ENCODE results near the gene USP6. TPM values are rescaled to one million over a fixed set of nuclear protein-coding genes. Genes with fewer than 3 reads are reported as not detected.

USP6 gene
- total and polyA plus RNA-seq, 4 donors = under 0.01 to 0.18 (median 0.05) TPM; not detected in 1

DNA sequence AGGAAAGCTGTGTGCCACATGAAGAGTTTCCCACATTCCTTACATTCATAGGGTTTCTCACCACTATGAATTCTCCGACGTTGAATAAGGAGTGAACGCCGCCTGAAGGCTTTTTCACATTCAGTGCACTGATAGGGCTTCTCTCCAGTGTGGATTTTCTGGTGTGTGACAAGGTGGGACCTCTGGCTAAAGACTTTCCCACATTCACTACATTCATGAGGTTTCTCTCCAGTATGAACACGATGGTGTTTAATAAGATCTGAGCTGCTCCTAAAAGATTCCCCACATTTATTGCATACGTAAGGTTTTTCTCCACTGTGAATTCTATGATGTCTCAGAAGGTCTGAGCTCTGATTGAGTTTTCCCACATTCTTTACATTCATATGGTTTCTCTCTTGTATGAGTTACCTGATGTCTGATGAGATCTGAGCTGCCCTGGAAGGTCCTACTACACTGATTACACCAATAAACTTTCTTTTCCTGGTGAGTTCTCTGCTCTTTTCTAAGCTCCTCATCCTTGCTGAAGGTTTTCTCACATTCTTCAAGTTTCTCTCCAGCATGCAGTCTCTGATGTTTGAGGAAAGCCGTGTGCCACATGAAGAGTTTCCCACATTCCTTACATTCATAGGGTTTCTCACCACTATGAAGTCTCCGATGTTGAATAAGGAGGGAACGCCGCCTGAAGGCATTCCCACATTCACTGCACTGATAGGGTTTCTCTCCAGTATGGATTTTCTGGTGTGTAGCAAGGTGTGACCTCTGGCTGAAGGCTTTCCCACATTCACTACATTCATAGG lies 65.9 kb downstream of the USP6 start:
- WGBS = 94% methylated on average over 10 of the region's 10 CpGs
- Histone ChIP-seq H3K27ac (ENCODE audit: low read depth in 1 of 2, low read length in 2 of 2) (no peak overlapping the region), H3K36me3 (ENCODE audit: control insufficient read depth in 4 of 4, insufficient read depth in 3 of 4, low read depth in 1 of 4, low read length in 3 of 4) (peaks cover 0 to 10% (median 0%) of the 10 kb centered on the region in 4 donors), H3K9me3 (ENCODE audit: control insufficient read depth in 4 of 4, low read length in 3 of 4) (peaks cover 53 to 78% (median 57%) of the 10 kb centered on the region in 4 donors), H3K9ac (ENCODE audit: low read depth in 1 of 2, low read length in 2 of 2) (no peak overlapping the region), H3K27me3 (ENCODE audit: control insufficient read depth in 4 of 4, insufficient read depth in 4 of 4, low read length in 3 of 4) (no peaks in the 10 kb centered on the region), H3K4me3 (ENCODE audit: low read depth in 1 of 3, low read length in 3 of 3) (peak overlapping the region in 2 of 3 donors; percentile 33 to 45), H3K4me1 (ENCODE audit: control insufficient read depth in 4 of 4, insufficient read depth in 4 of 4, low read length in 3 of 4) (no peaks in the 10 kb centered on the region)
- no peak for TF ChIP-seq FOXA1 (IDR thresholded peaks at IDR 0.05)
- no peak for DNase-seq (ENCODE audit: low spot score)

DNA sequence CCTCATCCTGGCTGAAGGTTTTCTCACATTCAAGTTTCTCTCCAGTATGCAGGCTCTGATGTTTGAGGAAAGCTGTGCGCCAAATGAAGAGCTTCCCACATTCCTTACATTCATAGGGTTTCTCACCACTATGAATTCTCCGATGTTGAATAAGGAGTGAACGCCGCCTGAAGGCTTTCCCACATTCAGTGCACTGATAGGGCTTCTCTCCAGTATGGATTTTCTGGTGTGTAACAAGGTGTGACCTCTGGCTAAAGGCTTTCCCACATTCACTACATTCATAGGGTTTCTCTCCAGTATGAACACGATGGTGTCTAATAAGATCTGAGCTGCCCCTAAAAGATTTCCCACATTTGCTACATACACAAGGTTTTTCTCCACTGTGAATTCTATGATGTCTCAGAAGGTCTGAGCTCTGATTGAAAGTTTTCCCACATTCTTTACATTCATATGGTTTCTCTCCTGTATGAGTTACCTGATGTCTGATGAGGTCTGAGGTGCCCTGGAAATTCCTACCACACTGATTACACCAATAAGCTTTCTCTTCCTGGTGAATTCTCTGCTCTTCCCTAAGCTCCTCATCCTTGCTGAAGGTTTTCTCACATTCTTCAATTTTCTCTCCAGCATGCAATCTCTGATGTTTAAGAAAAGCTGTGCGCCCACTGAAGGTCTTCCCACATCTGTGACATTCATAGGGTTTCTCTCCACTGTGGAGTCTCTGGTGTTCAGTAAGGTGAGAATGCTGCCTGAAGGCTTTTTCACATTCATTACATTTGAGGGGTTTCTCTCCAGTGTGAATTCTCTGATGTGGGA lies 67.0 kb downstream of the USP6 start:
- TF ChIP-seq MAX (IDR thresholded peaks at IDR 0.05) (no peak), HNF4A (conservative IDR thresholded peaks at IDR 0.05) (no peak), EGR1 (IDR thresholded peaks at IDR 0.05; ENCODE audit: low read depth in 2 of 2) (no peak), TAF1 (conservative IDR thresholded peaks at IDR 0.05) (no peak), JUND (IDR thresholded peaks at IDR 0.05) (no peak), GABPA (IDR thresholded peaks at IDR 0.05 in 1 of 2, conservative IDR thresholded peaks at IDR 0.05 in 1 of 2) (no peak), RXRA (IDR thresholded peaks at IDR 0.05) (no peak)
- TF ChIP-seq, protein P1, sequence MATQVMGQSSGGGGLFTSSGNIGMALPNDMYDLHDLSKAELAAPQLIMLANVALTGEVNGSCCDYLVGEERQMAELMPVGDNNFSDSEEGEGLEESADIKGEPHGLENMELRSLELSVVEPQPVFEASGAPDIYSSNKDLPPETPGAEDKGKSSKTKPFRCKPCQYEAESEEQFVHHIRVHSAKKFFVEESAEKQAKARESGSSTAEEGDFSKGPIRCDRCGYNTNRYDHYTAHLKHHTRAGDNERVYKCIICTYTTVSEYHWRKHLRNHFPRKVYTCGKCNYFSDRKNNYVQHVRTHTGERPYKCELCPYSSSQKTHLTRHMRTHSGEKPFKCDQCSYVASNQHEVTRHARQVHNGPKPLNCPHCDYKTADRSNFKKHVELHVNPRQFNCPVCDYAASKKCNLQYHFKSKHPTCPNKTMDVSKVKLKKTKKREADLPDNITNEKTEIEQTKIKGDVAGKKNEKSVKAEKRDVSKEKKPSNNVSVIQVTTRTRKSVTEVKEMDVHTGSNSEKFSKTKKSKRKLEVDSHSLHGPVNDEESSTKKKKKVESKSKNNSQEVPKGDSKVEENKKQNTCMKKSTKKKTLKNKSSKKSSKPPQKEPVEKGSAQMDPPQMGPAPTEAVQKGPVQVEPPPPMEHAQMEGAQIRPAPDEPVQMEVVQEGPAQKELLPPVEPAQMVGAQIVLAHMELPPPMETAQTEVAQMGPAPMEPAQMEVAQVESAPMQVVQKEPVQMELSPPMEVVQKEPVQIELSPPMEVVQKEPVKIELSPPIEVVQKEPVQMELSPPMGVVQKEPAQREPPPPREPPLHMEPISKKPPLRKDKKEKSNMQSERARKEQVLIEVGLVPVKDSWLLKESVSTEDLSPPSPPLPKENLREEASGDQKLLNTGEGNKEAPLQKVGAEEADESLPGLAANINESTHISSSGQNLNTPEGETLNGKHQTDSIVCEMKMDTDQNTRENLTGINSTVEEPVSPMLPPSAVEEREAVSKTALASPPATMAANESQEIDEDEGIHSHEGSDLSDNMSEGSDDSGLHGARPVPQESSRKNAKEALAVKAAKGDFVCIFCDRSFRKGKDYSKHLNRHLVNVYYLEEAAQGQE (IDR thresholded peaks at IDR 0.05) = no peak
- TF ChIP-seq, protein P2, sequence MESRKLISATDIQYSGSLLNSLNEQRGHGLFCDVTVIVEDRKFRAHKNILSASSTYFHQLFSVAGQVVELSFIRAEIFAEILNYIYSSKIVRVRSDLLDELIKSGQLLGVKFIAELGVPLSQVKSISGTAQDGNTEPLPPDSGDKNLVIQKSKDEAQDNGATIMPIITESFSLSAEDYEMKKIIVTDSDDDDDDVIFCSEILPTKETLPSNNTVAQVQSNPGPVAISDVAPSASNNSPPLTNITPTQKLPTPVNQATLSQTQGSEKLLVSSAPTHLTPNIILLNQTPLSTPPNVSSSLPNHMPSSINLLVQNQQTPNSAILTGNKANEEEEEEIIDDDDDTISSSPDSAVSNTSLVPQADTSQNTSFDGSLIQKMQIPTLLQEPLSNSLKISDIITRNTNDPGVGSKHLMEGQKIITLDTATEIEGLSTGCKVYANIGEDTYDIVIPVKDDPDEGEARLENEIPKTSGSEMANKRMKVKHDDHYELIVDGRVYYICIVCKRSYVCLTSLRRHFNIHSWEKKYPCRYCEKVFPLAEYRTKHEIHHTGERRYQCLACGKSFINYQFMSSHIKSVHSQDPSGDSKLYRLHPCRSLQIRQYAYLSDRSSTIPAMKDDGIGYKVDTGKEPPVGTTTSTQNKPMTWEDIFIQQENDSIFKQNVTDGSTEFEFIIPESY (IDR thresholded peaks at IDR 0.05) = no peak
- H3K9ac ChIP-seq (ENCODE audit: low read depth in 1 of 2, low read length in 2 of 2) = no peak overlapping the region
- H3K36me3 ChIP-seq (ENCODE audit: control insufficient read depth in 4 of 4, insufficient read depth in 3 of 4, low read depth in 1 of 4, low read length in 3 of 4) = peaks cover 0 to 18% (median 1%) of the 10 kb centered on the region in 4 donors
- WGBS = 99% methylated on average over 6 of the region's 6 CpGs
- H3K27ac ChIP-seq (ENCODE audit: low read depth in 1 of 2, low read length in 2 of 2) = no peak overlapping the region
- no peaks in the 10 kb centered on the region for H3K27me3 ChIP-seq (ENCODE audit: control insufficient read depth in 4 of 4, insufficient read depth in 4 of 4, low read length in 3 of 4)
- DNase-seq (ENCODE audit: low spot score) = no peak
- H3K4me3 ChIP-seq (ENCODE audit: low read depth in 1 of 3, low read length in 3 of 3) = peak overlapping the region in 2 of 3 donors; percentile 64 to 68
- H3K9me3 ChIP-seq (ENCODE audit: control insufficient read depth in 4 of 4, low read length in 3 of 4) = peaks cover 52 to 89% (median 62%) of the 10 kb centered on the region in 4 donors
- H3K4me1 ChIP-seq (ENCODE audit: control insufficient read depth in 4 of 4, insufficient read depth in 4 of 4, low read length in 3 of 4) = no peaks in the 10 kb centered on the region
